Type B pancreatic cell (in vitro differentiated cells): Measurements from ENCODE around the gene ZNHIT3. TPM values are rescaled to one million over a fixed set of nuclear protein-coding genes. Genes with fewer than 3 reads are reported as not detected.

Source experiments
- DNase-seq: peaks from one replicate; pipeline ENCODE4 v3.0.0; 2021; ENCODE audit warnings: mixed read lengths; ENCODE audit not compliant: unreplicated experiment; ENCODE audit errors: extremely low spot score
- H3K27ac Mint-ChIP-seq: 2 replicates; pipeline ENCODE4 v1.8.0; 2021; ENCODE audit warnings: mild to moderate bottlenecking, mixed read lengths
- H3K27me3 Mint-ChIP-seq: 2 replicates; pipeline ENCODE4 v1.8.0; 2021; ENCODE audit warnings: mixed read lengths
- H3K36me3 Mint-ChIP-seq: 2 replicates; pipeline ENCODE4 v1.8.0; 2021; ENCODE audit warnings: mixed read lengths
- H3K4me1 Mint-ChIP-seq: one replicate; pipeline ENCODE4 v1.8.0; 2021; ENCODE audit warnings: mixed read lengths; ENCODE audit not compliant: unreplicated experiment
- H3K4me3 Mint-ChIP-seq: 2 replicates; pipeline ENCODE4 v1.8.0; 2021; ENCODE audit warnings: mild to moderate bottlenecking, mixed read lengths
- H3K9me3 Mint-ChIP-seq: 2 replicates; pipeline ENCODE4 v1.8.0; 2021; ENCODE audit warnings: mixed read lengths
- total RNA-seq: library from RNA; stranded (reverse); gene quantifications from 2 replicates; pipeline ENCODE4 v1.2.1, GENCODE V29; 2021; ENCODE audit warnings: low replicate concordance
- TF ChIP-seq, protein P1 (sequence below): fragments of 200-600 bp; sonication (generic); conservative IDR thresholded peaks from 2 replicates; pipeline ENCODE4 v1.5.0; 2021; ENCODE audit warnings: antibody characterized with exemption, mild to moderate bottlenecking

ZNHIT3 gene
- total RNA-seq, 1 donor from 2014 or later: 43.3 TPM

DNA sequence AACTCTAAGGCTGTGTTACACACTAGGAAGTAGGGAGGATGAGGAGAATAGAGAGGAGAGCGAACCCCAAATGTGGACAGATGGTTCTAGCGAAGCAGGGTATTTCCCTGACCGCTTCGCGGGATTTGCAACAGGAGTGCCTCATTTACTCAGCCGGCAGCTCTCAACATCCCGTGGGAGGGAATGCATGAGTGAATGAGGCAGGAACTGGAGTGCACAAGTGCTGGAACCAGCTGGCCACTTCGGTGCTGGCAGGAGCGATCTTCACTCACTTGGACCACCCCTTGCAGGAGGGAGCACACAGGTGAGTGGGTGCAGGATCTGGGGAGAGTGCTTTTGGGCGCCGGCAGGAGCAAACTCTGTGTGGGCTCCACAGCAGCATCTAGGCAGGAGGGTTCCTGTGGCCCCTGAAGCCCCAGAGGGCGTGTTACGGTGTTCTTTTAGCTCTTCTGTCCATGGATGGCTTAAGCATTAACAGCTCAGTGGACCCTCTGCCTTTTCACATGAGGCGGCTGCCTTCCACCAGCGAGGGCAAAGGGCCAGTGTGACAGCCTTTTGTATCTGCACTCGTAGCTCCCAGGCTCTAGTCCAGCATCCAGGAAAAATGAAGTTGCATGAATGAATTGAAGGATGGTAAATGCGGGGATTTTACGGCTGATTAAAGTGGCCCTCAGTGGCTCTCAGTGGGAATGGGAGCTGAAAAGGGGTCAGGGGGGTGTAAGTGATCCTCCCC lies 17.4 kb upstream of the ZNHIT3 start:
- no peaks in the 10 kb centered on the region for H3K36me3 Mint-ChIP-seq

GRCh38 chr17:36469733-36470132 lies 16.7 kb upstream of the ZNHIT3 start:
- Mint-ChIP-seq H3K4me3 (no peak overlapping the region), H3K4me1 (no peaks in the 10 kb centered on the region), H3K36me3 (no peaks in the 10 kb centered on the region), H3K27me3 (peaks cover 82% of the 10 kb centered on the region), H3K9me3 (no peaks in the 10 kb centered on the region), H3K27ac (no peak overlapping the region)
- TF ChIP-seq, protein P1, sequence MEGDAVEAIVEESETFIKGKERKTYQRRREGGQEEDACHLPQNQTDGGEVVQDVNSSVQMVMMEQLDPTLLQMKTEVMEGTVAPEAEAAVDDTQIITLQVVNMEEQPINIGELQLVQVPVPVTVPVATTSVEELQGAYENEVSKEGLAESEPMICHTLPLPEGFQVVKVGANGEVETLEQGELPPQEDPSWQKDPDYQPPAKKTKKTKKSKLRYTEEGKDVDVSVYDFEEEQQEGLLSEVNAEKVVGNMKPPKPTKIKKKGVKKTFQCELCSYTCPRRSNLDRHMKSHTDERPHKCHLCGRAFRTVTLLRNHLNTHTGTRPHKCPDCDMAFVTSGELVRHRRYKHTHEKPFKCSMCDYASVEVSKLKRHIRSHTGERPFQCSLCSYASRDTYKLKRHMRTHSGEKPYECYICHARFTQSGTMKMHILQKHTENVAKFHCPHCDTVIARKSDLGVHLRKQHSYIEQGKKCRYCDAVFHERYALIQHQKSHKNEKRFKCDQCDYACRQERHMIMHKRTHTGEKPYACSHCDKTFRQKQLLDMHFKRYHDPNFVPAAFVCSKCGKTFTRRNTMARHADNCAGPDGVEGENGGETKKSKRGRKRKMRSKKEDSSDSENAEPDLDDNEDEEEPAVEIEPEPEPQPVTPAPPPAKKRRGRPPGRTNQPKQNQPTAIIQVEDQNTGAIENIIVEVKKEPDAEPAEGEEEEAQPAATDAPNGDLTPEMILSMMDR: no peak
- DNase-seq: no peak

More for the DNA sequence above, 17.4 kb upstream of the ZNHIT3 start:
- Mint-ChIP-seq H3K4me1 (no peaks in the 10 kb centered on the region), H3K27ac (no peak overlapping the region), H3K27me3 (peaks cover 77% of the 10 kb centered on the region), H3K9me3 (no peaks in the 10 kb centered on the region), H3K4me3 (no peak overlapping the region)
- DNase-seq: no peak
- TF ChIP-seq, protein P1: no peak

DNA sequence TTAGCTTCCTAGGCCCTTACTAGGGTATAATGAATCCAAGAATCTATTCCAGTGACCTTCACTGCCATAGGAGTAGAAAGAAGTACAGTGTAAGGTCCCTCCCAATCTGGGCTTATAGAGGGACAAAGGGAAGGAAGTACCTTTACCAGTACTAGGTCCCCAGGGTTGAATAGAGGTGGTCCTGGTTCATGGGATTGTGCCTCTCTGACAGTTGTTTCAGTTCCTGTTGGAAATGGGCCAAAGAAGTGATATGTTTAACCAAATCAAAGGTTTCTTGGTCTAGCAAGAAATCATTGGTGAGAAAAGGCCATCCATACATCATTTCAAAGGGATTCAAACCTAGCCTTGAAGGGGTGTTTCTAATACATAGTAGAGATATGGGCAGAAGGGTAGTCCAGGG lies 16.0 kb upstream of the ZNHIT3 start:
- H3K27me3 Mint-ChIP-seq: peaks cover 82% of the 10 kb centered on the region
- H3K27ac Mint-ChIP-seq: no peak overlapping the region
- no peaks in the 10 kb centered on the region for H3K36me3 Mint-ChIP-seq
- H3K4me3 Mint-ChIP-seq: no peak overlapping the region
- DNase-seq: no peak
- no peaks in the 10 kb centered on the region for H3K9me3 Mint-ChIP-seq
- no peaks in the 10 kb centered on the region for H3K4me1 Mint-ChIP-seq
- TF ChIP-seq, protein P1: no peak

GRCh38 chr17:36474571-36474970 lies 11.9 kb upstream of the ZNHIT3 start:
- Mint-ChIP-seq H3K4me1 (no peaks in the 10 kb centered on the region), H3K4me3 (no peak overlapping the region), H3K9me3 (no peaks in the 10 kb centered on the region), H3K27me3 (peaks cover 82% of the 10 kb centered on the region), H3K27ac (no peak overlapping the region), H3K36me3 (no peaks in the 10 kb centered on the region)
- no peak for DNase-seq
- TF ChIP-seq, protein P1: no peak

DNA sequence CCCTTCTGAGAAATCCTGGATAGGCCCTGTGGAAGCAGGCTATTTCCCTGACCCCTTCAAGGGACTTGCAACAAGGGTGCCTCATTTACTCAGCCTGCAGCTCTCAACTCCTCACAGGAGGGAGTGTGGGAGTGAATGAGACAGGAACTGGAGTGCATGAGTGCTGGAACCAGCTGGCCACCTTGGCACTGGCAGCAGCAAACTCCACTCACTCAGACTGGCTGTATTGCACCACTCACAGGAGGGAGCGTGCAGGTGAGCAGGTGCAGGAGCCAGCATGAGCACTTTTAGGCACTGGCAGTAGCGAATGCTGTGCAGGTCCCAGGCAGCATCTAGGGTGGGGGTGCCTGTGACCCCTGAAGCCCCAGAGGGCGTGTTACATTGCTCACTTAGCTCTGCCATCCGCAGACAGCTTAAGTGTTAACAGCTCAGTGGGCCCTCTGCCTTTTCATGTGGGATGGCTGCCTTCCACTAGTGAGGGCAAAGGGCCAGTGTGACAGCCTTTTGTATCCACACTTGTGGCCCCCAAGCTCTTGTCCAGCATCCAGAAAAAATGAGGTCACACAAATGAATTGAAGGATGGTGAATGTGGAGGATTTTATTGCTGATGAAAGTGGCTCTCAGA lies 11.0 kb upstream of the ZNHIT3 start:
- TF ChIP-seq, protein P1: no peak
- Mint-ChIP-seq H3K4me1 (no peaks in the 10 kb centered on the region), H3K27me3 (peaks cover 79% of the 10 kb centered on the region), H3K27ac (no peak overlapping the region), H3K36me3 (no peaks in the 10 kb centered on the region), H3K4me3 (no peak overlapping the region), H3K9me3 (no peaks in the 10 kb centered on the region)
- DNase-seq: no peak
